Measurements from ENCODE around the gene C19orf25. TPM values are rescaled to one million over a fixed set of nuclear protein-coding genes. Genes with fewer than 3 reads are reported as not detected.

Gene C19orf25
- total RNA-seq, 1 donor from 2014 or later: 38.0 TPM

DNA sequence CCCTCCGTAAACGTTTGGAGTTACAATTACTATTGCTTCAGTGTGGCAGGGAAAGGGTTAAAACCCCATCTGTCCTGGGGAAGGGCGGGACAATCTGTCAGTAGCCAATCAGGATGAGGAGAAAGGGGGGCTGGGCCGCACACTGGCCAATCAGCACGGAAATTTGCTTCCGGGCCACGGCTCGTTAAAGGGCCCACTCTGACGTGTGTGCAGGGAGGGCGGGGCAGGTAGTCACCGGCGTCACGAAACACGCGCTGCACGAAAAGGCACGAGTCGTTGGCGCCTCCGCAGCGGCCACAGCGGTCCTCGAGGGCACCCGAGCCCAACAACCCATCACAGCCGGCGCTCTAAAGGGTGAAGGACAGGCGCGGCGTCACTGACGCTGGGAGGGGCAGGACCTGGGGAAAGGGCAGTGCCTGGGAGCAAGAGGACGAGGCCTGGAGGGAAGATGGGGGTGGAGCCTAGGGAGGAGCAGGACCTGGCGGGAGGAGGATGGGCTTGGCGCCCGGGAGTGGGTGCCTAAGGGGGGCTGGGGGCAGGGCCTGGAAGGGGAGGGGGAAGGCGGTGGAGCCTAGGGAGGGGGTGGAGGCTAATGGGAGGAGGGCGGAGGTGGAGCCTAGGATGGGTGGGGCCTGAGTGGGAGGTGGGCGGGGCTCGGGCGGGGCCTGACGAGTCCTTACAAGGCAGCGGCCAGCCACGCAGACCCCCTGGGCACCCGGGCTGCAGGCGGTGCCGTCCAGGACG lies 28.9 kb upstream of the C19orf25 start:
- Mint-ChIP-seq H3K4me3 (ENCODE audit: unreplicated experiment) (peak overlapping the region; percentile 94), H3K36me3 (ENCODE audit: unreplicated experiment) (no peaks in the 10 kb centered on the region), H3K27ac (ENCODE audit: unreplicated experiment) (peak overlapping the region; percentile 99), H3K9me3 (ENCODE audit: unreplicated experiment) (no peaks in the 10 kb centered on the region), H3K4me1 (ENCODE audit: unreplicated experiment) (peaks cover 20% of the 10 kb centered on the region), H3K27me3 (ENCODE audit: unreplicated experiment) (no peaks in the 10 kb centered on the region)
- DNase-seq (ENCODE audit: extremely low spot score, unreplicated experiment): peak; percentile 97
- TF ChIP-seq, protein P1, sequence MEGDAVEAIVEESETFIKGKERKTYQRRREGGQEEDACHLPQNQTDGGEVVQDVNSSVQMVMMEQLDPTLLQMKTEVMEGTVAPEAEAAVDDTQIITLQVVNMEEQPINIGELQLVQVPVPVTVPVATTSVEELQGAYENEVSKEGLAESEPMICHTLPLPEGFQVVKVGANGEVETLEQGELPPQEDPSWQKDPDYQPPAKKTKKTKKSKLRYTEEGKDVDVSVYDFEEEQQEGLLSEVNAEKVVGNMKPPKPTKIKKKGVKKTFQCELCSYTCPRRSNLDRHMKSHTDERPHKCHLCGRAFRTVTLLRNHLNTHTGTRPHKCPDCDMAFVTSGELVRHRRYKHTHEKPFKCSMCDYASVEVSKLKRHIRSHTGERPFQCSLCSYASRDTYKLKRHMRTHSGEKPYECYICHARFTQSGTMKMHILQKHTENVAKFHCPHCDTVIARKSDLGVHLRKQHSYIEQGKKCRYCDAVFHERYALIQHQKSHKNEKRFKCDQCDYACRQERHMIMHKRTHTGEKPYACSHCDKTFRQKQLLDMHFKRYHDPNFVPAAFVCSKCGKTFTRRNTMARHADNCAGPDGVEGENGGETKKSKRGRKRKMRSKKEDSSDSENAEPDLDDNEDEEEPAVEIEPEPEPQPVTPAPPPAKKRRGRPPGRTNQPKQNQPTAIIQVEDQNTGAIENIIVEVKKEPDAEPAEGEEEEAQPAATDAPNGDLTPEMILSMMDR (IDR thresholded peaks at IDR 0.05): no peak

GRCh38 chr19:1507192-1507660 lies 28.2 kb upstream of the C19orf25 start:
- peak overlapping the region; percentile 99 for H3K27ac Mint-ChIP-seq (ENCODE audit: unreplicated experiment)
- no peaks in the 10 kb centered on the region for H3K36me3 Mint-ChIP-seq (ENCODE audit: unreplicated experiment)
- no peaks in the 10 kb centered on the region for H3K9me3 Mint-ChIP-seq (ENCODE audit: unreplicated experiment)
- DNase-seq (ENCODE audit: extremely low spot score, unreplicated experiment): peak; percentile 84
- H3K4me3 Mint-ChIP-seq (ENCODE audit: unreplicated experiment): peak overlapping the region; percentile 94
- TF ChIP-seq, protein P1 (IDR thresholded peaks at IDR 0.05): no peak
- H3K4me1 Mint-ChIP-seq (ENCODE audit: unreplicated experiment): peaks cover 15% of the 10 kb centered on the region
- peaks cover 3% of the 10 kb centered on the region for H3K27me3 Mint-ChIP-seq (ENCODE audit: unreplicated experiment)

- peak; percentile 80 for DNase-seq (ENCODE audit: extremely low spot score, unreplicated experiment)
- Mint-ChIP-seq H3K9me3 (ENCODE audit: unreplicated experiment) (no peaks in the 10 kb centered on the region), H3K27me3 (ENCODE audit: unreplicated experiment) (peaks cover 3% of the 10 kb centered on the region), H3K4me3 (ENCODE audit: unreplicated experiment) (no peak overlapping the region), H3K36me3 (ENCODE audit: unreplicated experiment) (no peaks in the 10 kb centered on the region), H3K27ac (ENCODE audit: unreplicated experiment) (no peak overlapping the region), H3K4me1 (ENCODE audit: unreplicated experiment) (peaks cover 14% of the 10 kb centered on the region)
- TF ChIP-seq, protein P1 (IDR thresholded peaks at IDR 0.05): no peak
Measured at GRCh38 chr19:1505991-1506881, 27.2 kb upstream of the C19orf25 start.

DNA sequence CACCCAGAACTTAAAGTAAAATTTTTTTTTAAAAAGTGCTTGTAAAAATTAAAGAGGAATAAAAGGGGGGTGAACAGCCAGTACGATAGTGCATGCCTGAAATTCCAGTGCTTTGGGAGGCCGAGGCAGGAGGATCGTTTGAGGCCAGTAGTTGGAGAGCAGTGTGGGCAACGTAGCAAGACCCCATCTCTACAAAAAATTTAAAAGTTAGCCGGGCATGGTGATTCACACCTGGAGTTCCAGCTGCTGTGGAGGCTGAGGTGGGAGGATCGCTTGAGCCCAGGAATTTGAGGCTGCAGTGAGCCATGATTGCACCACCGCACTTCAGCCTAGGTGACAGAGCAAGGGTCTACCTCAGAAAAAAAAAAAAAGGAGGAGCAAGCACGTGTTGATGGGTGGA lies 26.0 kb upstream of the C19orf25 start:
- H3K4me1 Mint-ChIP-seq (ENCODE audit: unreplicated experiment): peaks cover 12% of the 10 kb centered on the region
- H3K4me3 Mint-ChIP-seq (ENCODE audit: unreplicated experiment): no peak overlapping the region
- peaks cover 3% of the 10 kb centered on the region for H3K27me3 Mint-ChIP-seq (ENCODE audit: unreplicated experiment)
- TF ChIP-seq, protein P1 (IDR thresholded peaks at IDR 0.05): no peak
- no peaks in the 10 kb centered on the region for H3K36me3 Mint-ChIP-seq (ENCODE audit: unreplicated experiment)
- H3K9me3 Mint-ChIP-seq (ENCODE audit: unreplicated experiment): no peaks in the 10 kb centered on the region
- DNase-seq (ENCODE audit: extremely low spot score, unreplicated experiment): no peak
- no peak overlapping the region for H3K27ac Mint-ChIP-seq (ENCODE audit: unreplicated experiment)
